ENCODE measurements around the gene HGFAC.

HGFAC gene

GRCh38 chr4:3441501-3442459 is at the start of gene HGFAC:
Gene HGFAC, plus strand, starts transcription at chr4:3441968. Its CDS starts 34 bp downstream, at chr4:3442002.
- DNase-seq (ENCODE audit: low read depth, low spot score) = no peak

- DNase-seq (ENCODE audit: low read depth, low spot score) = no peak
These were observed 49.4 kb upstream of the HGFAC start for GRCh38 chr4:3392321-3392720.

- DNase-seq (ENCODE audit: low read depth, low spot score) = no peak
These were observed 48.6 kb upstream of the HGFAC start for GRCh38 chr4:3393171-3393570.

GRCh38 chr4:3396600-3396999 is 45.2 kb upstream of the HGFAC start:
- no peak for DNase-seq (ENCODE audit: low read depth, low spot score)

GRCh38 chr4:3397128-3397527 is 44.6 kb upstream of the HGFAC start:
- DNase-seq (ENCODE audit: low read depth, low spot score) = no peak

GRCh38 chr4:3399277-3400194 is 42.2 kb upstream of the HGFAC start:
- DNase-seq (ENCODE audit: low read depth, low spot score) = no peak

GRCh38 chr4:3401436-3402171 is 40.2 kb upstream of the HGFAC start:
- no peak for DNase-seq (ENCODE audit: low read depth, low spot score)

- DNase-seq (ENCODE audit: low read depth, low spot score) = no peak
These were observed 39.0 kb upstream of the HGFAC start for GRCh38 chr4:3402491-3403347.

- no peak for DNase-seq (ENCODE audit: low read depth, low spot score)
These were observed 38.3 kb upstream of the HGFAC start for GRCh38 chr4:3403348-3403906.

GRCh38 chr4:3404546-3404945 is 37.2 kb upstream of the HGFAC start:
- DNase-seq (ENCODE audit: low read depth, low spot score) = no peak

GRCh38 chr4:3405176-3405575 is 36.6 kb upstream of the HGFAC start:
- no peak for DNase-seq (ENCODE audit: low read depth, low spot score)

GRCh38 chr4:3406021-3406420 is 35.7 kb upstream of the HGFAC start:
- no peak for DNase-seq (ENCODE audit: low read depth, low spot score)

- no peak for DNase-seq (ENCODE audit: low read depth, low spot score)
These were observed 35.3 kb upstream of the HGFAC start for GRCh38 chr4:3406431-3406830.

- DNase-seq (ENCODE audit: low read depth, low spot score) = no peak
These were observed 34.5 kb upstream of the HGFAC start for GRCh38 chr4:3407171-3407771.

GRCh38 chr4:3407930-3408792 is 33.6 kb upstream of the HGFAC start:
- DNase-seq (ENCODE audit: low read depth, low spot score) = no peak

GRCh38 chr4:3408793-3409330 is 32.9 kb upstream of the HGFAC start:
- no peak for DNase-seq (ENCODE audit: low read depth, low spot score)

- no peak for DNase-seq (ENCODE audit: low read depth, low spot score)
These were observed 32.1 kb upstream of the HGFAC start for GRCh38 chr4:3409571-3410091.

- DNase-seq (ENCODE audit: low read depth, low spot score) = no peak
These were observed 31.2 kb upstream of the HGFAC start for GRCh38 chr4:3410401-3411135.

All from activated CD4-positive, CD25-positive, alpha-beta regulatory T cell treated with anti-CD3 and anti-CD28 coated beads, Interleukin-2, amount 50 U/mL, for 16 hours (primary cell).